IPS-11a (cell line): ENCODE measurements around the gene USP6.
"Not testable (repeated sequence)": the region's sequence is repeated elsewhere in the genome, so short reads cannot be mapped to it uniquely, and the experiment has no call there.

Experiments used
- H3K4me3 ChIP-seq: one replicate; pipeline ENCODE4 v1.5.1; 2013; ENCODE audit warnings: low read depth, low read length, control low read depth

Gene USP6

DNA sequence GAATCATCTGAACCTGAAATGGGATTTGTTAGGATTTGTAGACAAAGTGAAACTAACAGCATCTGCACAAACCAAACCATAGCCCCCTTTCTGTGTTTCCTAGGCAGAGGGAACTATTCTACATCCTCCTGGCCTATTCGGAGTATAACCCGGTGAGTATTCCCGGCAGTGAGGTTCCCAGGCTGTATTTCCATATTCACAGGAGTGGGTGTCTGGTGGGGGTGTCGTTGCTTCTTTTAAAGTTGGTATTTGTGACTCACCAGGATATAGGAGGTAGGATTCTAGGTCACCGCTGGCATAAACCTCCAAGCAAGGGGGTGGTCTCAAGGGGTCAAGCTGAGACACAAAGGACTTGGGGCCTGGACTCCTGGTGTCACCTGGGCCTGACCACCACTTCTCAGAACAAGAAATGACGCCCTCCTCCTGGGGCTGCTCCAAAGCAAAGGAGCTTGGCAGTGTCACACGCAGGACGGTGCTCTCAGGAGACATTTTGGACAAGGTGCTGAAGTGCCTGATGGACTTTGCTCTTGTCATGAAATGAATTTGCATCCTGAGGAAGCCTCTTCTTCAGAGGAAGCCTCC is 19.4 kb downstream of the USP6 start:
- H3K4me3 ChIP-seq, result not testable (repeated sequence)

DNA sequence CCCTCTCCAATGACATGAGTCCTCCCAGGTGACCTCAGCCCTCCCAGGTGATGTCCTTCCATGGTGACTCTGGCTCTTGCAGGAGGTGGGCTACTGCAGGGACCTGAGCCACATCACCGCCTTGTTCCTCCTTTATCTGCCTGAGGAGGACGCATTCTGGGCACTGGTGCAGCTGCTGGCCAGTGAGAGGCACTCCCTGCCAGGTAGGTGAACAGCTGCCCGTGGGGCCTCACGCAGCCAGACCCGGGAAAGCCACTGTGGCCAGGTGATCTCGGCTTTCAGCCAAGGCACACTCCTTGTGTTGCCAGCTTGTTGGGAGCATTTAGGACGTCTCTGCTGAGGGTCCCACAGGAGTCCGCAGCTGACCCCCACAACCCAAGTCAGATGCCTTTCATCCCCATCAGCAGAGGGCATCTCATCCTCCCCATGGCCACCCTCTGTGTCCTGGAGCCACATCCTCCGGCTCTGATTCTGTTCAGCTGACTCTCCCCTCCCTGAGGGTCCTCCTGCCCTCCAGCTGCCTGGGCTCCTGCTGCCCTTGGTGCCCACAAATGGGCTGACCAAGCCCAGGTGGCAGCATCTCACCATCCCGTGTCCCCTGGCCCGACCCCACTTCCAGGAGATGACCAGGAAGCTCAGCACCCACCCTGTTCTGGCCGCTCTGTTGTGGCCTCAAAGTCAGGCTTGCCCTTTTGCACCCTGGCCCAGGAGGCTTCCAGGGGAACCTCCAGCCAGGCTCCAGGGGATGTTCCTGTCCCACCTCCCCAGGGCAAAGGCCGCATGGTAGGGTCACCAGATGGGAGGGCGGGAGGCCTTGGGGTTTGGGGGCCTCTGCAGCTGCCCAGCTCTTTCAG is 20.1 kb downstream of the USP6 start:
- H3K4me3 ChIP-seq, result no peak overlapping the region

- H3K4me3 ChIP-seq, result not testable (repeated sequence)
Observed at GRCh38 chr17:5136580-5137412, 21.0 kb downstream of the USP6 start.

DNA sequence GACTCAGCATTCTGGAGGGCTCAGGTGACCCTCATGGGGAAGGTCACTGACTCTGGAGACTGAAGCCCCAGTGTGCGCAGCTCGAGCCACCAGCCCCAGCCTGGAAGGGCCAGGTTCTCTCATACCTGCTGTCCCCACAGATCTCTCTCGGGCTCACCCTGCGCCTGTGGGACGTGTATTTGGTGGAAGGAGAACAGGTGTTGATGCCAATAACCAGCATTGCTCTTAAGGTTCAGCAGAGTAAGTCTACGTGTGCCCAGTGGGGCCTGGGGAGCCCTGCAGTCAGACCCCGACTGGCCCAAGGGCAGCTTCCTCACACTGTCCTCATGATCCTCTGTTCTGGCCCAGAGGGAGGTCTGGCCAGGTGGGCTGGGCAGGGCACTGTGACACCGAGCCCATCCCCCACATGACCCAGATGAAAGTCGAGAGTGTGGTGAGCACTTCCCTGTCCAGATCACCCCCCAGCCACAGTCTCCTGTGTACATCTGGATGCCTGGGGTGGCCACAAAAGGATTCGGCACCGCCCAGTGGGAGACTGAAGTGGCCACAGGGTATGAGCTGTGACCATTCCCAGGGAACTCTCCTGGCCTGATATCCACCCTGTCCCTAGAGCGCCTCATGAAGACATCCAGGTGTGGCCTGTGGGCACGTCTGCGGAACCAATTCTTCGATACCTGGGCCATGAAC is 21.8 kb downstream of the USP6 start:
- H3K4me3 ChIP-seq, result not testable (repeated sequence)

- not testable (repeated sequence) for H3K4me3 ChIP-seq
Observed at GRCh38 chr17:5138198-5138544, 22.3 kb downstream of the USP6 start.

DNA sequence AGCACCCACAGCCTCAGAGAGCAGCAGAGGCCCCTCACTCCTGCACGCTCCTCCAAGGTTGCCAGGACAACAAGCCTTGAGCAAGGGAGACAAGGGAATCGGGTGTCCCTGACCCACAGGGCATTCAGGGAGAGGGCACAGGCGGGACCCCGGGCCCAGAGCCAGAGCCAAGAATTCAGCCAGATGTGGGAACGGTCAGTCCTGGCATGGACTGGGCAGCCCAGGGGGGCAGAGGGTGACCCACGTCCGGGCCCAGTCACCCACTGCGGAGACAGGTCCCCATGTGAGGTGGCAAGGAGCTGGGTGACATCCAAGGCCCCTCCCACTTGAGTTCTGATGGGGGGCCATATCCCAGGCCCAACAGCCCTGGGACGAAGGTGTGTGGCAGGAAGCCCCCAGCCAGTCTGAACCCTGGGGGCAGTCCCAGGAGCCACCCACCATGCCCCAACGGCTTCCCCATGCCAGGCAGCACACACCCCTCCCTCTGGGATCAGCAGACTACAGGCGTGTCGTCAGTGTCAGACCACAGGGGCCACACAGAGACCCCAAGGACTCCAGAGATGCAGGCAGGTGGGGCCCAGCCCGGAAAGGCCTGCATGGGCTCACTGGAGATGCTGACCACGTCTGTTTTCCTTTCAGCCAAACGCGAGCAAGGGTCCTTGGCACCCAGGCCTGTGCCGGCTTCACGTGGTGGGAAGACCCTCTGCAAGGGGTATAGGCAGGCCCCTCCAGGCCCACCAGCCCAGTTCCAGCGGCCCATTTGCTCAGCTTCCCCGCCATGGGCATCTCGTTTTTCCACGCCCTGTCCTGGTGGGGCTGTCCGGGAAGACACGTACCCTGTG is 23.0 kb downstream of the USP6 start:
- no peak overlapping the region for H3K4me3 ChIP-seq

DNA sequence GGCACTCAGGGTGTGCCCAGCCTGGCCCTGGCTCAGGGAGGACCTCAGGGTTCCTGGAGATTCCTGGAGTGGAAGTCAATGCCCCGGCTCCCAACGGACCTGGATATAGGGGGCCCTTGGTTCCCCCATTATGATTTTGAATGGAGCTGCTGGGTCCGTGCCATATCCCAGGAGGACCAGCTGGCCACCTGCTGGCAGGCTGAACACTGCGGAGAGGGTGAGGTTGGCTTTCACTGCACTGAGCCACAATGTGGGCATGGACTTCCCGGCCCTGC is 23.6 kb downstream of the USP6 start:
- no peak overlapping the region for H3K4me3 ChIP-seq

DNA sequence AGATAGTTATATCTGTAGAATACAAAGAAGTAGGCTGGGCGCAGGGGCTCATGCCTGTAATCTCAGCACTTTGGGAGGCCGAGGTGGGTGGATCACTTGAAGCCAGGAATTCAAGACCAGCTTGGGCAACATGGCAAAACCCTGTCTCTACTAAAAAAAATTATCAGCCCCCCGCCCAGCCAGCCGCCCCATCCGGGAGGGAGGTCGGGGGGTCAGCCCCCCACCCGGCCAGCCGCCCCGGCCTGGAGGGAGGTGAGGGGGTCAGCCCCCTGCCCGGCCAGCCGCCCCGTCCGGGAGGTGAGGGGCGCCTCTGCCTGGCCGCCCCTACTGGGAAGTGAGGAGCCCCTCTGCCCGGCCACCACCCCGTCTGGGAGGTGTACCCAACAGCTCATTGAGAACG is 27.0 kb downstream of the USP6 start:
- not testable (repeated sequence) for H3K4me3 ChIP-seq

DNA sequence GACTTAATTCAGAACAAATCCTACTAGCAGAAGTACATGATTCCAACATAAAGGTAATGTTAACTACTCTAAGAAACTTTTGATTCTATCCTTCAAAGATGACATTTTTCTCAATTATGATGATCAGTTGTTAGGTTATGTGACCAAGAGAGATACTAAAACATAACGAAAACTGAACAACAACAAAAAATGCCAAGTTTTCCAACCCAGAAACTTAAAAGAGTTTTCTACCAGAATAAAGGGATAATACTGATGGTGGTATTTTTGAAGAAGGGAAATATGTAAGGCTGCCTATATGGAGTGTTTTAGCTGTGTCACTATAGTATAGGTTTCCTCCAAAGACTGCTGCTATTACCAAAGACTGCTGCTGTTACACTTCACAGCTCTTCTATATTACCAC is 30.3 kb downstream of the USP6 start:
- not testable (repeated sequence) for H3K4me3 ChIP-seq

- H3K4me3 ChIP-seq, result not testable (repeated sequence)
Observed at GRCh38 chr17:5160702-5161101, 44.9 kb downstream of the USP6 start.

- H3K4me3 ChIP-seq, result not testable (repeated sequence)
Observed at GRCh38 chr17:5161793-5162192, 46.0 kb downstream of the USP6 start.

DNA sequence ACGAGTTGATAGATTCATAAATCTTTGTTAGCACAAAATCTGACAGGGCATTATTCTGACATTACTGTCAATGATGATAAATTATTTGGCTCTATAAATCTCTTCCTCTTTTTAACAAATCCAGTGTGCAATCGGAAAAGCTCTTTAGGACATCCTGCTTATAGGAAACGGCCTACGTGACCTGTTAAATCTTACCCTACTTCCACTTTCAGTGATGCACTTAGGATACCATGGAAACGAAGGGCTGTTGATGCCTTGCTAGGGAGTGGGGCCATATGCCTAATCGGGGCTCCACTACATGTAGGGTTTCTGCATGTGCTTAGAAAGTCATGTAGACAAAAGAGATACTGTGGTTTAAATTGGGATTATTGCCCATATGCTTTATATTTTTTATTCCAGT is 48.6 kb downstream of the USP6 start:
- H3K4me3 ChIP-seq, result no peak overlapping the region

- not testable (repeated sequence) for H3K4me3 ChIP-seq
Observed at GRCh38 chr17:5165791-5166564, 50.1 kb downstream of the USP6 start.

DNA sequence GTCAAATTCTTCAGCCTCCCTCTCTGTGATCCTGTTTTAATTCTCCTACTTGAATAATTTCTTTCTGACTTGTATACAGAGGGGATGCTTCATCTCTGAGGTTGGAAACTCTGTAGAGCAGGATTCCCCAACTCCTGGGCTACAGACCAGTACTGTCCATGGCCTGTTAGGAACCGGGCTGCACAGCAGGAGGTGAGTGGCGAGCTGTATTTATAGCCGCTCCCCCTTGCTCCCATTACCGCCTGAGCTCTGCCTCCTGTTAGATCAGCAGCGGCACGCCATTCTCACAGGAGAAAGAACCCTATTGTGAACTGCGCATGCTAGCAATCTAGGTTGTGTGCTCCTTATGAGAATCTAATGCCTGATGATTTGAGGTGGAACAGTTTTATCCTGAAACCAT is 59.2 kb downstream of the USP6 start:
- H3K4me3 ChIP-seq, result not testable (repeated sequence)

GRCh38 chr17:5179003-5179402 is 63.2 kb downstream of the USP6 start:
- no peak overlapping the region for H3K4me3 ChIP-seq

- no peak overlapping the region for H3K4me3 ChIP-seq
Observed at GRCh38 chr17:5181509-5182305, 65.9 kb downstream of the USP6 start.

GRCh38 chr17:5182597-5183409 is 67.0 kb downstream of the USP6 start:
- H3K4me3 ChIP-seq, result no peak overlapping the region

DNA sequence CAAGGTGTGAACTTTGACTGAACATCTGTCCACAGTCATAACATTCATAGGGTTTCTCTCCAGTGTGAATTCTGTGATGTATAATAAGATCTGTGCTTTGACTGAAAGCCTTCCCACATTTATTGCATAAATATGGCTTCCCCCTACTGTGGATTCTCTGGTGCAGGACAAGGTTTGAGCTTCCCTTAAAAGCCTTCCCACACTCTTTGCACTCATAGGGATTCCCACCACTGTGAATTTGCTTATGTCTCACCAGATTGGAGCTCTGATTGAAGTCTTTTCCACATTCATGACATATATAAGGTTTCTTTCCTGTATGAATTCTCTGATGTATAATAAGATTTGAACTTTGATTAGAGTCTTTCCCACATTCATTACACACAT is 67.6 kb downstream of the USP6 start:
- no peak overlapping the region for H3K4me3 ChIP-seq
